Raji (cell line): ENCODE results near the gene OCEL1.
A peak's percentile ranks its signal among the peaks of the same experiment; 100 is the strongest.

Experiments used
- POLR2A ChIP-seq: IDR thresholded peaks from 2 replicates; pipeline ENCODE4 v1.6.1; 2011; ENCODE audit warnings: low read depth, low read length, control low read depth; ENCODE audit not compliant: insufficient read depth

Gene OCEL1

GRCh38 chr19:17244618-17245534, 18.9 kb downstream of the OCEL1 start:
- no peak for TF ChIP-seq POLR2A

GRCh38 chr19:17245535-17245984, 19.5 kb downstream of the OCEL1 start, which contains the start of gene NR2F6:
Gene NR2F6 (minus strand): TSS chr19:17245919. CDS start chr19:17245220, 699 bp downstream.
- TF ChIP-seq POLR2A = no peak

- TF ChIP-seq POLR2A = no peak
Measured at GRCh38 chr19:17246681-17247425, 20.8 kb downstream of the OCEL1 start.

- TF ChIP-seq POLR2A = no peak
Measured at GRCh38 chr19:17248011-17248776, 22.2 kb downstream of the OCEL1 start.

GRCh38 chr19:17249887-17250548, 24.0 kb downstream of the OCEL1 start:
- TF ChIP-seq POLR2A = no peak

GRCh38 chr19:17254636-17255035, 28.6 kb downstream of the OCEL1 start:
- no peak for TF ChIP-seq POLR2A

- TF ChIP-seq POLR2A = no peak
Measured at GRCh38 chr19:17255150-17255621, 29.2 kb downstream of the OCEL1 start.

- no peak for TF ChIP-seq POLR2A
Measured at GRCh38 chr19:17256130-17256529, 30.1 kb downstream of the OCEL1 start.

GRCh38 chr19:17259118-17259780, 33.2 kb downstream of the OCEL1 start:
- TF ChIP-seq POLR2A = no peak

GRCh38 chr19:17259934-17260333, 33.9 kb downstream of the OCEL1 start:
- no peak for TF ChIP-seq POLR2A

GRCh38 chr19:17260842-17261325, 34.9 kb downstream of the OCEL1 start:
- TF ChIP-seq POLR2A = peak; percentile 54

GRCh38 chr19:17262557-17262956, 36.5 kb downstream of the OCEL1 start:
- TF ChIP-seq POLR2A = no peak

- no peak for TF ChIP-seq POLR2A
Measured at GRCh38 chr19:17263712-17264640, 38.0 kb downstream of the OCEL1 start.
